A549 (cell line): ENCODE results near the gene RAPGEF4.

ENCODE experiments used
- MYC ChIP-seq: IDR thresholded peaks from 2 replicates; pipeline ENCODE4 v1.6.1; 2012; ENCODE audit warnings: mild to moderate bottlenecking, inconsistent platforms, low read length, improper control_type of control experiment, borderline replicate concordance
- ZFP36 ChIP-seq: fragments of 450-650 bp; IDR thresholded peaks from 2 replicates; pipeline ENCODE4 v1.6.1; 2014; ENCODE audit warnings: borderline replicate concordance; ENCODE audit not compliant: partially characterized antibody
- TF ChIP-seq, protein P1 (sequence below): fragments of >200 bp; sonication (Bioruptor Twin); formaldehyde crosslinking; IDR thresholded peaks from 3 replicates; pipeline ENCODE4 v1.5.1; 2016

DNA sequence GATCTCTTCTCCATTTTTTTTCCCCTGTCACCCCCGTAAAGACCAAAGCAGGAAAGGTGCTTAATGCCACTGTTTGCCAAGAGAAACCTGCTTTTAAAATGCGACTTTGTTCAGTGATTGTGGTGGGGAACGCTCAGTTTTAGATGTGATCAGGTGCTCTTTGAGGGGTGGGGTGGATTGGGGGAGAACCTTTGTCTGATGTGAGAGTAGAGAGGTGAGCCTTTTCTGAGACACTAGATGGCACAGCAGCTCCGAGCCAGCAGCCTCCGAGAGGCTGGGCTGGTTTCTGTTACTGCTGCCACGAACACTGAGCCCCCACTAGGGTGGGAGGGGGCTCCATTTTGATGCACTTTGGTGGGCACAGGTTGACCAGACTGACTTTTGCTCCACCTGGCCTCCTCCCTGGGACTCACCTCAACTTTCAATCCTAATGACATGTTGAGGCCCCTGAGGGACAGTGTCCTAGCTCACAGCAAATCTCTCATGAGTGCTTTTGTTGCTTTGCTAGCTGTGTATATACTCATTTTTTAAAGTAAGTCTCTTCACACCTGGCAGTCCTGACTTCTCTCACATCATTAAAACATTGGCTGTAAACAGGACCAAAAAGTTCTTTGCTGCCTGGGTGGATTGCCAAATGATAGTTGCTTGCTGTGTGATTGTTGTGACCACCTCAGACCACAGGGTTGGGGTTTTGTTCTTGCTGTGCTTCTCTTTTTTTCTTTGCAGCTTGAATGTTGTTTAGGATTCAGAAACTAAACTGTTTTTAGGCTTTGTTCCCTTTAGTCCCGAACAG is 241.8 kb downstream of the RAPGEF4 start:
- no peak for TF ChIP-seq ZFP36
- TF ChIP-seq, protein P1, sequence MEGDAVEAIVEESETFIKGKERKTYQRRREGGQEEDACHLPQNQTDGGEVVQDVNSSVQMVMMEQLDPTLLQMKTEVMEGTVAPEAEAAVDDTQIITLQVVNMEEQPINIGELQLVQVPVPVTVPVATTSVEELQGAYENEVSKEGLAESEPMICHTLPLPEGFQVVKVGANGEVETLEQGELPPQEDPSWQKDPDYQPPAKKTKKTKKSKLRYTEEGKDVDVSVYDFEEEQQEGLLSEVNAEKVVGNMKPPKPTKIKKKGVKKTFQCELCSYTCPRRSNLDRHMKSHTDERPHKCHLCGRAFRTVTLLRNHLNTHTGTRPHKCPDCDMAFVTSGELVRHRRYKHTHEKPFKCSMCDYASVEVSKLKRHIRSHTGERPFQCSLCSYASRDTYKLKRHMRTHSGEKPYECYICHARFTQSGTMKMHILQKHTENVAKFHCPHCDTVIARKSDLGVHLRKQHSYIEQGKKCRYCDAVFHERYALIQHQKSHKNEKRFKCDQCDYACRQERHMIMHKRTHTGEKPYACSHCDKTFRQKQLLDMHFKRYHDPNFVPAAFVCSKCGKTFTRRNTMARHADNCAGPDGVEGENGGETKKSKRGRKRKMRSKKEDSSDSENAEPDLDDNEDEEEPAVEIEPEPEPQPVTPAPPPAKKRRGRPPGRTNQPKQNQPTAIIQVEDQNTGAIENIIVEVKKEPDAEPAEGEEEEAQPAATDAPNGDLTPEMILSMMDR, result peak; percentile 81
- no peak for TF ChIP-seq MYC
